MM.1S (cell line): ENCODE results near the gene GIPR.

Experiments
- EZH2 ChIP-seq: fragments of 300-600 bp; sonication (generic); optimal IDR thresholded peaks from 2 replicates; pipeline ENCODE3; 2017; ENCODE audit warnings: low read depth, mild to moderate bottlenecking, antibody characterized with exemption, low read length, mixed read lengths
- EZH2phosphoT487 ChIP-seq: fragments of 300-600 bp; sonication (generic); IDR thresholded peaks from 2 replicates; pipeline ENCODE4 v1.6.1; 2018; ENCODE audit warnings: antibody characterized with exemption, low read length
- TF ChIP-seq, protein P1 (sequence below): fragments of 300-600 bp; sonication (generic); IDR thresholded peaks from 2 replicates; pipeline ENCODE4 v1.5.1; 2016; ENCODE audit warnings: antibody characterized with exemption, low read length, mixed read lengths

DNA sequence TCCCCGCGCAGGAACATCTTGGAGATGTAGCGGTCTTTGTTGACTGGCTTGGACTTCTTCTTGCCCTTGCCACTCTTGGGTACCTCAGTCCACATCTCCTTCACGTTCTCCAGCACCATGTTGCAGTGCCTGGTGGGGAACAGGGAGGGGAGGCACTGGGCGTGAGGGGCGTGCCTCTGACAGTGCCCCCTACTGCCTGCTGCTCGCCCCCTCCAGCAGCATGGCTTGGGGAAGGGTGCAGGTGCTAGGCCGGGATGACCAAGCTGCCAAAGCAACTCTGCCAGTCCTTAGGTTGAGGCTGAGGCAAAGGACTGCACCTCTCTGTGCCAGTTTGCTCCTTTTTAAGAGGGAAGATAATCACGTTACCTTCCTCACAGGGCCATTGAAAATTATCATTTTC is 19.6 kb downstream of the GIPR start:
- TF ChIP-seq, protein P1, sequence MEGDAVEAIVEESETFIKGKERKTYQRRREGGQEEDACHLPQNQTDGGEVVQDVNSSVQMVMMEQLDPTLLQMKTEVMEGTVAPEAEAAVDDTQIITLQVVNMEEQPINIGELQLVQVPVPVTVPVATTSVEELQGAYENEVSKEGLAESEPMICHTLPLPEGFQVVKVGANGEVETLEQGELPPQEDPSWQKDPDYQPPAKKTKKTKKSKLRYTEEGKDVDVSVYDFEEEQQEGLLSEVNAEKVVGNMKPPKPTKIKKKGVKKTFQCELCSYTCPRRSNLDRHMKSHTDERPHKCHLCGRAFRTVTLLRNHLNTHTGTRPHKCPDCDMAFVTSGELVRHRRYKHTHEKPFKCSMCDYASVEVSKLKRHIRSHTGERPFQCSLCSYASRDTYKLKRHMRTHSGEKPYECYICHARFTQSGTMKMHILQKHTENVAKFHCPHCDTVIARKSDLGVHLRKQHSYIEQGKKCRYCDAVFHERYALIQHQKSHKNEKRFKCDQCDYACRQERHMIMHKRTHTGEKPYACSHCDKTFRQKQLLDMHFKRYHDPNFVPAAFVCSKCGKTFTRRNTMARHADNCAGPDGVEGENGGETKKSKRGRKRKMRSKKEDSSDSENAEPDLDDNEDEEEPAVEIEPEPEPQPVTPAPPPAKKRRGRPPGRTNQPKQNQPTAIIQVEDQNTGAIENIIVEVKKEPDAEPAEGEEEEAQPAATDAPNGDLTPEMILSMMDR: no peak
- TF ChIP-seq EZH2: no peak
- TF ChIP-seq EZH2phosphoT487: no peak
